Panc1 (cell line): Measurements from ENCODE around the gene THOC2. TPM values are rescaled to one million over a fixed set of nuclear protein-coding genes. Genes with fewer than 3 reads are reported as not detected.

ENCODE experiments used
- ATAC-seq: fragments of 200-7000 bp; cut with Tn5 transposase; 2 replicates; pipeline ENCODE4 v1.9.1; 2020; ENCODE audit warnings: mild to moderate bottlenecking, moderate library complexity
- BruUV-seq: library from RNA; stranded (reverse); fragments of 400-500 nt; replicated peaks from 2 replicates; lab custom pipeline; 2021; lab: Mats Ljungman, UMichigan
- CTCF ChIA-PET: fragments of 300-600 bp; sonication (Branson Sonifier 250); formaldehyde crosslinking; loops from one replicate; lab custom pipeline; 2022; ENCODE audit warnings: antibody characterized with exemption; lab: Charles Lee
- POLR2A ChIA-PET: fragments of 300-600 bp; sonication (Branson Sonifier 250); formaldehyde crosslinking; loops from one replicate; lab custom pipeline; 2022; ENCODE audit warnings: antibody characterized with exemption; lab: Charles Lee
- DNase-seq: peaks from one replicate; pipeline ENCODE4 v3.0.0-alpha.2; 2010; ENCODE audit warnings: low read depth, low spot score
- H3K27ac ChIP-seq: 2 replicates; pipeline ENCODE4 v1.5.1; 2011; ENCODE audit warnings: mild to moderate bottlenecking, low read length, inconsistent platforms
- H3K27me3 ChIP-seq: fragments of 200-500 bp; sonication (Bioruptor generic); 2 replicates; pipeline ENCODE4 v1.6.0; 2014; ENCODE audit warnings: low read length, inconsistent platforms; ENCODE audit not compliant: control insufficient read depth, insufficient read depth
- H3K36me3 ChIP-seq: fragments of 200-500 bp; sonication (Bioruptor generic); 2 replicates; pipeline ENCODE4 v1.5.1; 2014; ENCODE audit warnings: inconsistent platforms, mild to moderate bottlenecking, low read length, moderate library complexity; ENCODE audit not compliant: control insufficient read depth, insufficient read depth
- H3K4me1 ChIP-seq: 2 replicates; pipeline ENCODE4 v1.5.1; 2011; ENCODE audit warnings: inconsistent platforms, mild to moderate bottlenecking, low read length, moderate library complexity; ENCODE audit not compliant: control insufficient read depth, insufficient read depth
- H3K4me3 ChIP-seq, 2 experiments: 2 replicates each; pipeline ENCODE4 v1.5.1; 2011 to 2012; ENCODE audit warnings: low read depth in 2 of 2, low read length in 2 of 2, mild to moderate bottlenecking in 2 of 2, inconsistent platforms in 1 of 2, moderate library complexity in 1 of 2
- H3K9me3 ChIP-seq: fragments of 200-500 bp; sonication (Bioruptor generic); 2 replicates; pipeline ENCODE4 v1.5.1; 2014; ENCODE audit warnings: low read depth, mild to moderate bottlenecking, inconsistent platforms, low read length, moderate library complexity; ENCODE audit not compliant: control insufficient read depth, insufficient read depth
- POLR2AphosphoS5 ChIP-seq: IDR thresholded peaks from 2 replicates; pipeline ENCODE4 v1.6.1; 2012; ENCODE audit warnings: mild to moderate bottlenecking, low read depth, low read length, moderate library complexity
- SIN3A ChIP-seq: IDR thresholded peaks from 2 replicates; pipeline ENCODE4 v1.6.1; 2012; ENCODE audit warnings: low read depth, mild to moderate bottlenecking, low read length, moderate library complexity, borderline replicate concordance; ENCODE audit not compliant: insufficient read depth
- TCF7L2 ChIP-seq: IDR thresholded peaks from 2 replicates; pipeline ENCODE4 v1.6.1; 2011; ENCODE audit warnings: mild to moderate bottlenecking, low read depth, low read length, inconsistent platforms
- in situ Hi-C: cut with HindIII; loops from 2 replicates; pipeline ENCODE4 v1.10.0; 2016; ENCODE audit warnings: low sequenced_read_pairs, low pct_unique_long_range_greater_than_20kb
- intact Hi-C: fragments of 100-400 bp; cut with micrococcal nuclease; formaldehyde crosslinking; loops from one replicate; pipeline ENCODE4 v1.10.0; 2022; ENCODE audit not compliant: unreplicated experiment
- total RNA-seq: library from RNA; stranded (reverse); gene quantifications from one replicate; pipeline ENCODE4 v1.2.1, GENCODE V29; 2021; ENCODE audit not compliant: unreplicated experiment
- TF ChIP-seq, protein P1 (sequence below): fragments of 450-650 bp; IDR thresholded peaks from 2 replicates; pipeline ENCODE4 v1.5.1; 2017; ENCODE audit warnings: mild to moderate bottlenecking
- TF ChIP-seq, protein P2 (sequence below), 2 experiments: IDR thresholded peaks; 2 replicates each; pipeline ENCODE4 v1.6.1; 2011 to 2012; ENCODE audit warnings: low read depth in 2 of 2, control low read depth in 1 of 2, low read length in 1 of 2, mild to moderate bottlenecking in 1 of 2, moderate library complexity in 1 of 2; ENCODE audit not compliant: insufficient read depth in 1 of 2

Gene THOC2
- total RNA-seq, 1 experiment from 2014 or later, result 194 TPM

DNA sequence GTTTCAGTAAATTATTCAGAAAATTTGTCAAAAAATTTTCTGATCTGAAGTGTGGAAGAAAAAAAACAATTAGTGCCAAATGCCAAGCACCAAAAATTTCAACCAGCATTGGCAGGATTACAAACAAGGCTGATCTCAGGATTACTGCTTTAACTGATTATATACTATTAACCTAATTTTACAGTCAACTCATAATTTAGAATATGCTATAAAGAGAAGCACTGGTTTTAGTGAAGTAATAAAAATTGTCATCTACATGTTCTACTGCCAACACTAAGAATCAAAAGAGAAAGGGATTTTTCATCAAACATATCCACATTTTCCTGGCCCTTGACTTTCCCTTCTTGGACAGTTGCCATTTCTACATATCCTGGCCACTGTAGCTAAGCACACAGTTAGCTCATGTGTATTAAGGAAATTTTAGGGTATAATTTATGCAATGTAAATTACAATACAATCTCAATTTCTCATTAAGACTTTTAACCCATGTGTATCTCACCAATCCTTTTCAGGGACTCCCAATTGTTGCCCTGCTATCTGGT is 33.8 kb downstream of the THOC2 start:
- no TSS peak for BruUV-seq
- peaks cover 20% of the 10 kb centered on the region; the same call in 1 of the 2 replicates for H3K36me3 ChIP-seq
- H3K4me1 ChIP-seq, result no peaks in the 10 kb centered on the region
- ChIA-PET CTCF (no interaction called here), POLR2A (no interaction called here)
- no peak overlapping the region for H3K4me3 ChIP-seq
- in situ Hi-C loops (no loop called here), intact Hi-C loops (no loop called here)
- no peak for TF ChIP-seq SIN3A
- TF ChIP-seq TCF7L2, result no peak
- no peak for TF ChIP-seq POLR2AphosphoS5
- TF ChIP-seq, protein P1, sequence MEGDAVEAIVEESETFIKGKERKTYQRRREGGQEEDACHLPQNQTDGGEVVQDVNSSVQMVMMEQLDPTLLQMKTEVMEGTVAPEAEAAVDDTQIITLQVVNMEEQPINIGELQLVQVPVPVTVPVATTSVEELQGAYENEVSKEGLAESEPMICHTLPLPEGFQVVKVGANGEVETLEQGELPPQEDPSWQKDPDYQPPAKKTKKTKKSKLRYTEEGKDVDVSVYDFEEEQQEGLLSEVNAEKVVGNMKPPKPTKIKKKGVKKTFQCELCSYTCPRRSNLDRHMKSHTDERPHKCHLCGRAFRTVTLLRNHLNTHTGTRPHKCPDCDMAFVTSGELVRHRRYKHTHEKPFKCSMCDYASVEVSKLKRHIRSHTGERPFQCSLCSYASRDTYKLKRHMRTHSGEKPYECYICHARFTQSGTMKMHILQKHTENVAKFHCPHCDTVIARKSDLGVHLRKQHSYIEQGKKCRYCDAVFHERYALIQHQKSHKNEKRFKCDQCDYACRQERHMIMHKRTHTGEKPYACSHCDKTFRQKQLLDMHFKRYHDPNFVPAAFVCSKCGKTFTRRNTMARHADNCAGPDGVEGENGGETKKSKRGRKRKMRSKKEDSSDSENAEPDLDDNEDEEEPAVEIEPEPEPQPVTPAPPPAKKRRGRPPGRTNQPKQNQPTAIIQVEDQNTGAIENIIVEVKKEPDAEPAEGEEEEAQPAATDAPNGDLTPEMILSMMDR, result no peak
- TF ChIP-seq, protein P2, sequence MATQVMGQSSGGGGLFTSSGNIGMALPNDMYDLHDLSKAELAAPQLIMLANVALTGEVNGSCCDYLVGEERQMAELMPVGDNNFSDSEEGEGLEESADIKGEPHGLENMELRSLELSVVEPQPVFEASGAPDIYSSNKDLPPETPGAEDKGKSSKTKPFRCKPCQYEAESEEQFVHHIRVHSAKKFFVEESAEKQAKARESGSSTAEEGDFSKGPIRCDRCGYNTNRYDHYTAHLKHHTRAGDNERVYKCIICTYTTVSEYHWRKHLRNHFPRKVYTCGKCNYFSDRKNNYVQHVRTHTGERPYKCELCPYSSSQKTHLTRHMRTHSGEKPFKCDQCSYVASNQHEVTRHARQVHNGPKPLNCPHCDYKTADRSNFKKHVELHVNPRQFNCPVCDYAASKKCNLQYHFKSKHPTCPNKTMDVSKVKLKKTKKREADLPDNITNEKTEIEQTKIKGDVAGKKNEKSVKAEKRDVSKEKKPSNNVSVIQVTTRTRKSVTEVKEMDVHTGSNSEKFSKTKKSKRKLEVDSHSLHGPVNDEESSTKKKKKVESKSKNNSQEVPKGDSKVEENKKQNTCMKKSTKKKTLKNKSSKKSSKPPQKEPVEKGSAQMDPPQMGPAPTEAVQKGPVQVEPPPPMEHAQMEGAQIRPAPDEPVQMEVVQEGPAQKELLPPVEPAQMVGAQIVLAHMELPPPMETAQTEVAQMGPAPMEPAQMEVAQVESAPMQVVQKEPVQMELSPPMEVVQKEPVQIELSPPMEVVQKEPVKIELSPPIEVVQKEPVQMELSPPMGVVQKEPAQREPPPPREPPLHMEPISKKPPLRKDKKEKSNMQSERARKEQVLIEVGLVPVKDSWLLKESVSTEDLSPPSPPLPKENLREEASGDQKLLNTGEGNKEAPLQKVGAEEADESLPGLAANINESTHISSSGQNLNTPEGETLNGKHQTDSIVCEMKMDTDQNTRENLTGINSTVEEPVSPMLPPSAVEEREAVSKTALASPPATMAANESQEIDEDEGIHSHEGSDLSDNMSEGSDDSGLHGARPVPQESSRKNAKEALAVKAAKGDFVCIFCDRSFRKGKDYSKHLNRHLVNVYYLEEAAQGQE (IDR thresholded peaks at IDR 0.05; ENCODE audit: insufficient read depth in 1 of 2, low read depth in 2 of 2, low read length in 1 of 2), result no peak
- no peaks in the 10 kb centered on the region for H3K9me3 ChIP-seq
- ATAC-seq, result no peak
- no peaks in the 10 kb centered on the region for H3K27me3 ChIP-seq
- H3K27ac ChIP-seq, result no peak overlapping the region
- DNase-seq, result no peak

DNA sequence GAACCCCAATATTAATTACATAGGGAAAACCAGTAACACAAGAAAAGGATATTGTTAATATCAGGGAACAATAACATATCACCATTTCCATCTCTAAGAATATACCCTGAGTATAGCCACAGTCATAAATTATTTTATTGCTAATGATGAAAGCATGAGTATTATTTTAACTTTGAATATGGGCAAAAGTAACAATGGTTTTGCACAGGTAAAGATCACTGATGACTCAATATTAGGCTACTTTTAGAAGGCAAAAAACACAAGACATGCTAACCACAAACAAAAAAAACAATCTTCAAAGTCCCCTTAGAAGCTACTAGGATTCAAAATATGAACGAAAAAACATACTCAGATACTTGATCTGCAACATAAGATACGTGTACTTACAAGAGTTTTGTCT is 36.5 kb downstream of the THOC2 start:
- no TSS peak for BruUV-seq
- TF ChIP-seq, protein P1, result no peak
- TF ChIP-seq TCF7L2 (no peak), POLR2AphosphoS5 (no peak), SIN3A (no peak)
- TF ChIP-seq, protein P2 (IDR thresholded peaks at IDR 0.05; ENCODE audit: insufficient read depth in 1 of 2, low read depth in 2 of 2, low read length in 1 of 2), result no peak
- POLR2A ChIA-PET, result no interaction called here
- no peak for ATAC-seq
- H3K4me3 ChIP-seq, result no peak overlapping the region
- H3K27ac ChIP-seq, result no peak overlapping the region
- in situ Hi-C loops (no loop called here), intact Hi-C loops (no loop called here)
- peaks cover 22% of the 10 kb centered on the region; the same call in 1 of the 2 replicates for H3K36me3 ChIP-seq
- H3K9me3 ChIP-seq, result no peaks in the 10 kb centered on the region
- CTCF ChIA-PET, result no interaction called here
- no peak for DNase-seq
- no peaks in the 10 kb centered on the region for H3K27me3 ChIP-seq
- H3K4me1 ChIP-seq, result no peaks in the 10 kb centered on the region
